HG02870 (cell line): ENCODE measurements around the gene EGLN3.

ENCODE experiments used
- ATAC-seq: cut with Tn5 transposase; IDR thresholded peaks from one replicate; pipeline ENCODE4 v1.9.1; 2021; ENCODE audit warnings: mild to moderate bottlenecking, moderate library complexity; ENCODE audit not compliant: unreplicated experiment

EGLN3 gene

DNA sequence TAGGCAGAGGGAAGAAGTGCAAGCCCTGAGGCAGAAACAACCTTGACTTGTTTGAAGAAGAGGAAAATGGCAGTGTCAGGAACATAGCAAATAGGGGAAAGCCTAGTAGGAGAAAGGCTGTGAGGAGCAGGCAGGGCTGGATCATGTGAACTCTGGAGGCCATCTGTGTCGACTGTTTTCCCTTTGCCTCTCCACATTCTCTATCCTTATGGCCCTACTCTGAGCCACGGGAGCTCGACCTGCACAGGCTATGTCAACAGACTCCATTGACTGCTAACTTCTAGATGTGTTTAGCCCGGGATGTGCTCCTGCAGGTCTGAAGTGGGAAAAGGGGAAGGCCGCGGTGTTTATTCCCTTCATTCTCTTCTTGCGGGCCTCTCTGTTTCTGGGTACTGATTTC lies 35.2 kb downstream of the EGLN3 start:
- ATAC-seq, result no peak

DNA sequence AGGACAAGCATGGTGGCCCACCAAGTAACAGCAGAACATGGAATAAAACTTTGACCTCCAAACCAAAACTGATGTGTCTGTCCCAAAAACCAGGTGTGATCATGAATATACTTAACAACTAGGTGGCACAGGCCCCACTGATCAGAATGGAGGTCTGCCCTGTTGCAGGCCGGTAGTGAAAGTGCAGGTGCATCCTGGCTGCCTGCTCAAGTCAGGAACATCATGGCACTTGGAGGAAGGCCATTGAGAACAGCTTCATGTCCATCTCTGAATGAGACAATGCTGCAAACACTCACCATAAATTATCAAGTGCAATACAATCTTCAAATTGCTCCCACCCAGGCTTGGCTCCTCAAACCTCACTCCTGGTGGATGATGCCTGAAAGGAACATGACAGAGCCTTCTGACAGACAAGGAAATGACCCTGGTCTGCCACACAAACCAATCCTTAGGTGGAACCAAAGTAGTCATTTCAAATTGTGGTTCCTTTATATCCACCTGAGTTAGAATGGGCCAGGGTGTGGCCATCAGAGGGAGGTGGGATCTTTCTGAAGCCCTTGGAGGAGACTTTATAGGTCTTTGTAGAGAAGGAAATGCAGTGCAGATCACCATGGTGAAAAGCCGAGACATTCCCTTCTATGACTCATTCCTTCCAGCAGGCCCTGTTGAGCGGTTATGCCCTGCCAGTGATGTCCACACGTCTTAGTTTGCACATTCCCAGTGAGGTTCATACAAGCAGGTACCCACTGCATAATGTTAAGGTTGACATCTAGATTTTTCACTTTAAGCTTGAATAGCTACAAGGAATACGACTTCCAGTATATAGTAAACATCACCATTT lies 36.0 kb downstream of the EGLN3 start:
- ATAC-seq, result no peak

- no peak for ATAC-seq
These were observed 39.8 kb downstream of the EGLN3 start for GRCh38 chr14:33911046-33911445.

DNA sequence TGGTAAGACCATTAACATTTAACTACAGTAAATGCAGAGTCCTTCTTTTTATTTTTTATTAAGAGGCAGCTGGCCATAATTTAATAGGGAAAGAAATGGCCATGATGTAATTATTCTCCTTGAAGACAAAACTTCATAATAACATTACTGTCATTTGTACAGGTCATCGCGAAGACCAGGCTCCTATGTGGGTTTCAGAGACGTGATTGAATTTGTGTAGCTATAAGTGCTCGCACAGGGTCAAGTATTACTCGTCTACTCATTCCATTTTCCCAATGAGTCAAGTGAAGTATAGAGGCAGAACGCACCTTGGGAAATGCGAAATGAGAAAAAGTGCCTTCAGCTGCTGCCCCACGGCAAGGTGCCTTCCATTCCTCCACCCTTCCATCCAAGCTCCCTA lies 40.4 kb downstream of the EGLN3 start:
- ATAC-seq, result no peak

- ATAC-seq, result no peak
These were observed 41.3 kb downstream of the EGLN3 start for GRCh38 chr14:33909380-33910084.

GRCh38 chr14:33908540-33909223 lies 42.2 kb downstream of the EGLN3 start:
- ATAC-seq, result no peak

DNA sequence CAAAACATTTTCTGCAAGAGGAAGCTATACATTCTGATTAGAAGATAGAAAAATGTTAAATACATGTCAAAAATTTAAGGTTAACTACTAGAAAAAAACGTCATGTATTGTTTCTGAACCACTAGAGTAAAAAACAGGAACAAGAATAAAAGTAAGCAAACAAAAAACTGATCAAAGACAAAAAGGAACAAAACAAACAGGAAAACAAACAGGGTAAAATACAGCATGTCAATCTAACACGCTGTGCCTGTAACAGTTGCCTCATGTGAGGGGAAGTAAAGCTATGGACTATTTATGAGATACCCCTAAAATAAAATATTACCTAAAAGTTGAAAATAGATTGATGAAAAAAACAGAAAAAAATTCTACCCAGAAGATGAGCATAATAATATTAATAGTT lies 43.9 kb downstream of the EGLN3 start:
- ATAC-seq, result no peak

DNA sequence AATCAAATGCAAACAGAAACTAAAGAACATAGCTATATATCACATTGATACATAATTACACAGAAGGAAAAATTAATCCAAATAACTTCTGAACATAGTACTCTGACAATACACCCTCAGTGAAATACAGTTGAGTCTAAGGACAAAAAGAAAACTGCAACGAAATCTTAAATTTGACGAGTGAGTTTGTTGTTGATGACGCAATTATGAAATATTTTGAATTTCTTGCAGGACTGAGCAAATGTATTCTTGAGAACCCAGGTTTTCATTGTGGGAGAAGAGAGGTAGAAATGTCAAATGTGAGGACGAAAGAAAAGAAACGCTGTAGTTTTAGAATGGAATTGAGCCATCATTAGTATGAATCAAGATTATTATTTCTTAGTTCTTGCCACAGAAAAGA lies 46.3 kb downstream of the EGLN3 start:
- ATAC-seq, result no peak

DNA sequence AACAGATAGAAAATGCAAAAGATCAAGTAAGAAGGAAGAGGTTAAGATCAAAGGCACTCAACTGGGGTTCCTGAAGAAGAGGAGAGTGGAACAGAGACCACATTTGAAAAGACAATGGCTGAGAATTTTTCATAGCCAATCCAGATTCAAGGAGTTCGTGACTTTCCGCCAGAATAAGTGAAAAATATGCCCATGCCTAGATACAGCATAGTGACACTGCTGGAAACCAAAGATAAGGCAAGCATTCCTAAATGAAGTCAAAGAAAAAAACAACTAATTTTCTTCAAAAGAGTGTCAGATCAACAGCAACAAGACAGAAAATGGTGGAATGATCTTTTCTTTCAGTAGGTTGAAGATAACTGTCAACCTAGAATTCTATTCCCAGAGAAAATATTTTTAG lies 47.5 kb downstream of the EGLN3 start:
- ATAC-seq, result no peak

GRCh38 chr14:33902363-33902762 lies 48.5 kb downstream of the EGLN3 start:
- no peak for ATAC-seq

DNA sequence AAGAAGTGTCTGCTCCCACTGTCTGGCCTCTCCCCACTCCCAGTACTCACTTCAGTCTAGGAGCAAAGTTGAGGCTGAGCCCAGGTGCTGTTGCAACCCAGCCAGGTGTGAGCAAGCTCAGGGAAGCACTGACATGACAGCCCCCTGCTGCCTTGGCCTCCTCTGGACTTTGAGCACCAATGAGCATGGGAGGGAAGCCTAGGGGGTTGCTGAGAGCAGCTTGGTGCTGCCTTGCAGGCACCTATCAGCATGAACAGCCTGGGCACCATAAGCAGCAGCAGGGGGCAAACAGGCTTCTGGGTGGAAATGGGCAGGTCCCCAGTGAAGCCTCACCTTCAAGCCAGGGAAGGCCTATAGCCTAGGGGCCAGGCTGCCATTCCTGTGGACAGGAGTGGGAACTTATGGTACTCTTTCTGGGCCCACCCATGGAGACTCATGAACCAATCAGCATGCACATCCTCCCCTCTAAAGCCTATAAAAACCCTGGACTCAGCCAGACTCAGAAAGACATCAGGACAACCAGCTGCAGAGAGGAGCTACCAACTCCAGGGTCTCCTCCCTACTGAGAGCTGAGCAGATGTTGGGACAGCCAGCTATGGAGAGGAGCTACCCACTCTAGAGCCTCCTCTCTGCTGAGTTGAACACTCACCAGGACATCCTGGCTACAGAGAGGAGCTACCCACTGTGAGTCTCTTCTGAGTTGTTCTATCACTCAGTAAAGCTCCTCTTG lies 49.3 kb downstream of the EGLN3 start:
- ATAC-seq, result no peak

GRCh38 chr14:33900706-33901105 lies 50.2 kb downstream of the EGLN3 start:
- ATAC-seq, result no peak

GRCh38 chr14:33899723-33900341 lies 51.0 kb downstream of the EGLN3 start:
- no peak for ATAC-seq

GRCh38 chr14:33897878-33898535 lies 52.9 kb downstream of the EGLN3 start:
- ATAC-seq, result no peak

- ATAC-seq, result no peak
These were observed 53.5 kb downstream of the EGLN3 start for GRCh38 chr14:33897382-33897781.

DNA sequence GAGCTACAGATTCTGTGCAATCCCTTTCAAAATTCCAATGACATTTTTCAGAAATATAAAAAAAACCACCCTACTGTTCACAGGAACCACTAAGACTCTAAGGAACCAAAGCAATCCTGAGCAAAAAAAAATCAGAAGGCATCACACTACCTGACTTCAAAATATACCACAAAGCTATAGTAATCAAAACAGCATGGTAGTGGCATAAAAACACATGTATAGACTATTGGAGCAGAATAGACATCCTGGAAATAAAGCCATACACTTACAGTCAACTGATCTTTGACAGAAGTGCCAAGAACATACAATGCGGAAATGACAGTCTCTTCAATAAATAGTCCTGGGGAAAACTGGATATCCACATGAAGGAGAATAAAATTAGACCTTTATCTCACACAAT lies 56.5 kb downstream of the EGLN3 start:
- no peak for ATAC-seq

DNA sequence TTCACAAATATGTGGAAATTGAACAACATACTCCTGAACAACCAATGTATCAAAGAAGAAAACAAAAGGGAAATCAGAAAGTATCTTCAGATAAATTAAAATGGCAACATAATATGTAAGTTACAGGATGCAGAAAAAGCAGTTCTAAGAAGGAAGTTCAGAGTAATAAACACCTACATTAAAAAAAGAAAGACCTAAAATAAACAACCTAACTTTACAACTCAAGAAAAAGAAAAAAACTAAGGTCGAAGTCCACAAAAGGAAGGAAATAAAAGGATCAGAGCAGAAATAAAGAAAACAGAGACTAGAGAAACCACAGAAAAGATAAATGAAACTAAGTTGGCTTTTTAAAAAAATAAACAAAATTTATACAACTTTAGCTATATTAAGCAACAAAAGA lies 59.2 kb downstream of the EGLN3 start:
- no peak for ATAC-seq

DNA sequence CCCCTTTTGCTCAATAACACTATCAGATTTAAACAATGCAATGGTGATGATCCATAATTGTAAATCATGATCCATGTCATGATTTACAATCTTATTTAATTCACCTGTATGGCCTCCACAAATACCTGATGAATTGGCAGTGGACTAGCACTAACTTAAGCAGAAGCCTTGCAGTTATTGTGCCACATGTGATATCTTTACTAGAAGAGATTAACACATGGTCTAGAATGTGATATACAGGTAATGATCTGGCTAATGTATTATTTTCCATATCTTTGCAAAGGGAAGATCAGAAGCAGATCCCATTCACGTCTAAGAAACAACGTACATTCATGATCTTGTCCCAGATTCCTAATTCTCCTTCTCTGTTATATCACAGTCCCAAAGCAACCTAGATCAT lies 66.0 kb downstream of the EGLN3 start:
- ATAC-seq, result no peak

- no peak for ATAC-seq
These were observed 70.5 kb downstream of the EGLN3 start for GRCh38 chr14:33880330-33880729.

GRCh38 chr14:33879684-33880286 lies 71.1 kb downstream of the EGLN3 start:
- no peak for ATAC-seq
